Skin of body (tissue), 2 donors: ENCODE results near the gene TRMT1. TPM values are rescaled to one million over a fixed set of nuclear protein-coding genes. Genes with fewer than 3 reads are reported as not detected.

Experiments used
- DNase-seq: peaks from one replicate; lab custom pipeline; 2025; lab: John Stamatoyannopoulos, UW
- total RNA-seq: library from RNA; depleted of rRNA; stranded (reverse); fragments of >200 nt; gene quantifications from one replicate; pipeline ENCODE4 v1.2.3, GENCODE V29; 2014

The TRMT1 gene
- total RNA-seq, 1 donor from 2014 or later: 16.9 TPM

- DNase-seq: no peak
Measured at GRCh38 chr19:13072188-13072908, 44.2 kb downstream of the TRMT1 start.

GRCh38 chr19:13071444-13072187 lies 44.9 kb downstream of the TRMT1 start:
- DNase-seq: no peak

DNA sequence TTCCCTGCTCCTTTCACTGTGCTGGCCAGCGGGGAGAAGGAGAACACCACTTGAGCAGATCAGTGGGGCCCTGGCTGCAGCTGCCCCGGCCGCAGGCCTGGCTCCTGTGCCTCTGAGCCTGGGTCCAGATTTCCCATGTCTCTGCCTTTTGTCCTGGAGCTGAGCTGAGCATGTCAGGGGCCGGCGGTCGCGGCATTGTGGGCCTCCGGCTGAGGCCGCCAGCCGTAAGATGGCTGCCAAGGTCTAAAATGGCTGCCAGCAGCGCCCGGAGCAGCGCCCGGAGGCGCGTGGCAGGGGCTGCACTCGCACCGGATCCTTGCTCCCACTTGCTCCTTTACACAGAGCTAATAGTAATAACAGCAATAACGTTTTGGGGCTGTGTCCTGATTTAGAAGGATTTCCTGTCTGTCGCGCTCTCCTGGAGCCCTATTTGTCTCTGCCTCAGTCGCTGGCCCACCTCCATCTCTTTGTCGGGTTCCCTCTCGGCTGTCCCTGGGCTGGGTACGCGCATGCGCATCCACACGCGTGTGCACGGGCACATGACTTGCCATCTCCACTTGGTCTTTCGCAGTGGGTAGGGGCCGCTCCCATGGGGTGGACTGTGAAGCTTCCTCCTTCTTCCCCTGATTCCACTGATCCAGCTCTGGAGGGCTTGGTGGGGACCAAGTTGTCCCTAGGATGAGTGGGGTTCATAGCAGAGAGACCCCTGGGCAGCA lies 46.0 kb downstream of the TRMT1 start:
- no peak for DNase-seq

DNA sequence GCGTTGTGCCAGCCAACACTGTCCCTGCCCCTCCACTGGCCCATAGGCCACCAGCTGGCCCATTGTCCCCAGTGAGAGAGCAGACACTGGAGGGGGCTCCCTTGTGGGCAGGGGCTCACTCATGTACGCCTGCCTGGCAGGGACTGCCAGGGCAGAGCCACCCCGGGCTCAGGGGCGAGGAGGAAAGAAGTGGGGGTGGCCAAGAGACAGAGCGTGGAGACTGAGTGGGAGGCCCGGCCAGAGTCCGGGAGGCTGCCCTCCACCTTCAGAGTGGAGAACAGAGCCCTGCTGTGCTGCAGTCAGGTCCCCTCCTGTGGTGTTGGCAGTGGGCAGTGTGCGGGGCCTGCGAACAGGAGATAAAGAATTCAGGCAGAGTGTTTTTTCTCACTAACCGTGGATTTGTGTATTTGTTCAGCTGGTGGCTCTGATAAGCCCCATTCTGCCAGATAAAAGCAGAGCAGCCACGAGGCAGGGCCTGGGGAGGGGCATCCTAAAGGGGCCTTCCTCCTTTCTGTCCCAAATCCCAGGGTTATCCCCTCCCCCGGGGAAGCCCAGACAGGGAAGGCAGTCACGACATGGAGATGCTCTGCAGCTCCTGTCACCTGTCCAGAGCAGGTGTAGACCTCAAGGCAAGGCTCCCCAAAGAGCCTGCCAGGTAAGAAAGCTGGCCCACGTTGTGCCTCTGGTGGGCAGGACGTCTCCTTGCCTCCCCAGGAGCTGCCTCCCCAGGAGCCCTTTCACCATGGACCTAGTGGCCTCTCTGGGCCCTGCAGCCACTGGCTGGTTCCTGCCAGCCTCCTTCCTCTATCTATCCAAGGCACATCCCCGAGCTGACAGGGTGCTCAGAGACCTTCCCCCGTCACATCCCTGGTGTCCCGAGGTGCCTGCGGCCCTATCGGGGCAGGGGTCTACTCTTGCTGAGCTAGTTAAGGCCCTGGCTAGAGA lies 46.9 kb downstream of the TRMT1 start:
- DNase-seq: no peak

GRCh38 chr19:13068085-13068846 lies 48.3 kb downstream of the TRMT1 start:
- DNase-seq: no peak

DNA sequence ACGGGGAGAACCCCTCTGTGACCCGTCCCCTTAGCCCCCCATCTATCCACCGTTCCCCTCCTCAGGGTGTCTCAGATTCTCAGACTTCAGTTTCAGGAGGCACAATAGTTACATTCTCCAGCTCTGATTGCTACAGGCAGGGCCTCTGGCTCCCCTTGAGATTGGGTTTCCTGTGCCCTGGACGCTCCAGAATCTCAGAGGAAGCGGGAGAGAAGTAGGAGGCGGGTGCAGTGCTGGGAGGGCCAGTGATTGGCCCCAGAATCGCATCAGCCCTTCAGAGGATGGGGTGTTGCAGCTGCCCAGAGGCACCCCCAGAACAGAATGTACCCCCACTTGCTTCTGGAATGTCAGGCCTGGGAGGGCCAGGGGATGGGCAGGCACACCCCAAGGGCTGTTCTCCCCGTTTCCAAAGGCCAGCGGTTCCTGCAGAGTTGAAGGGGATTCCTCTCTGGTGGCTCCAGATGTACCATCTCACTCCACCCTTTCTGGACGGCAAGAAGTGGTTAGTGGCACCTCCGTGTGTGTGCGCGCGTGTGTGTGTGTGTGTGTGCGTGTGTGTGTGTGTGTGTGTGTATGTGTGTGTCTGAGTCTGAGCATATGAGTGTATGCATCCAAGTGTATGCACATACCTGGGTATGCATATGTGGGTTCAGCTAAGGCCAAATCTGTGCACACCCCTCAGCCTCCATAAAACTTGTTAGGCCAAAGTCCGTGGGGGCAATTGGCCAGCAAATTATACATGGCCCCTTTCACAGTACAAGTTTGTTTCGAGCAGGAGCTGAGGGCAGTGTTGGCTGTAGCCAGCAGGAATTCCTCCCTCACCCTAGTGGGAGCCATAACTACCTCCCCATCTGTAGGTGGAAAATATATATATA lies 49.4 kb downstream of the TRMT1 start:
- DNase-seq: no peak

DNA sequence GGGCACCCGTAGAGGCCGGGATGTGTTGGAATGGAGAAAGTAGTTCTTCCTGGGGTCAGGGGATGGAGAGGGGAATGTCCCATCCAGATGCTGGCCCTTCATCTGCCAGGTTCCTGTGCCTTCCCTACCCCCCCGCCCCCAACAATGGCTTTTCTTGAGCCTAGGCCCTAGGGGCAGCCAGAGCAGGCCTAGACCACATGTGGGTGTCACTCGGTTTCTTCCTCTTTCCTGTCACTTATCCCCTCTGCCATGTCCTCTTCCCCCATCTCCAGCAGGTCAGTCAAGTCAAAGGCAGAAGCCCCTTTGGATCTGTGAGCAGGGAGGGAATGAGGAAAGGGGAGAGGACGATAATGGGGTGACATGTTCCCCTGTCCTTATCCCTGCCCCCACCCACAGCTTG lies 50.3 kb downstream of the TRMT1 start:
- no peak for DNase-seq

DNA sequence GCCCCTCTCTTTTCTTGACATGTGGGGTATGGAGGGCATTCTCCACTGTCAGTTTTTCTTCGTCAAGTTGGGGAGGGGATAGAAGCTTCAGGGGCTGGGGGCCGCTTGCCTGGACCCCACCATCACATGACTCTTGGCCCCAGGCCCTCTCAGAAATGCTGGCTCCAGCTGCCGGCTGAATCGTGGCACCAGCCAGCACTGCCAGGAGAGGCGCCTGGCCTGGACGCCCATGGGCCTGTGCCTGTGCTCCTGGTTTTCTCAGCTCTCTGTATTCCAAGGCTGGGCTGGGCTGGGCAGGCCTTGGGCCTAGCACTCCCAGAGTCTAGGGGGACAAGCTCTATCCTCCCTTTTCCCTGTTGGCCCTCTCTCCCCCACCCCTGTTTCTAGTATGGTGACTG lies 52.4 kb downstream of the TRMT1 start:
- DNase-seq: no peak

DNA sequence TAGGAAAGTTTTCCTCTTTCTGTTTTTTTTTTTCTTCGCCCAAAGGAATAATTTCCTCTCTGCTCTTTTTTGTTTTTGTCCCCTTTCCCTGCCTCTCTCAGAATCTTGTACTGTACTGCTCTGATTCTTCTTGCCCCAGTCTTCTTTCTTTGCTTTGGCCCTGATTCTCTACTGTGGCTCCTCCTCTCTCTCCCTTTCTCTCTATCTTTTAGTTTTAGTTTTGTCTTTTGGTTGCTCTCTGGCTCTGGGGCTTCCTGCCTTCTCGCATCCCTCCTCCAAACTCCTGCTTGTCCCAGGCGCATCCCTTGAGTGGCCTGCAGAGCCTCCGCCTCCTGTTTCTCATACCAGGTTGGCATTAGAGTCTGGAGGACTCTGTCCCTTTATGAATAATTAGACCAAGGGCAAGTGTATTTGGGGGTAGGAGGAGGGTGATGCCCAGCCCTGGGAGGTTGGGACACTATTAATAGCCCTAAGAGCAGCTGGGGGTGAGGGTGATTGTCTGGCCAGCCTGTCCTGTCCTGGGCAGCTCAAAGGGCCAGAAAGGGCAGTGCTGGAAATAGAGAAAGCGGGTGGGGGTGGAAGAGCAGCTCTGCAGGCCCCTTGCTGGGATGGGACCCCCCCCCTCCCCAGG lies 53.0 kb downstream of the TRMT1 start:
- DNase-seq: no peak

- DNase-seq: no peak
Measured at GRCh38 chr19:13062317-13062716, 54.2 kb downstream of the TRMT1 start.

GRCh38 chr19:13060964-13061927 lies 55.3 kb downstream of the TRMT1 start:
- peak; percentile 79 for DNase-seq

DNA sequence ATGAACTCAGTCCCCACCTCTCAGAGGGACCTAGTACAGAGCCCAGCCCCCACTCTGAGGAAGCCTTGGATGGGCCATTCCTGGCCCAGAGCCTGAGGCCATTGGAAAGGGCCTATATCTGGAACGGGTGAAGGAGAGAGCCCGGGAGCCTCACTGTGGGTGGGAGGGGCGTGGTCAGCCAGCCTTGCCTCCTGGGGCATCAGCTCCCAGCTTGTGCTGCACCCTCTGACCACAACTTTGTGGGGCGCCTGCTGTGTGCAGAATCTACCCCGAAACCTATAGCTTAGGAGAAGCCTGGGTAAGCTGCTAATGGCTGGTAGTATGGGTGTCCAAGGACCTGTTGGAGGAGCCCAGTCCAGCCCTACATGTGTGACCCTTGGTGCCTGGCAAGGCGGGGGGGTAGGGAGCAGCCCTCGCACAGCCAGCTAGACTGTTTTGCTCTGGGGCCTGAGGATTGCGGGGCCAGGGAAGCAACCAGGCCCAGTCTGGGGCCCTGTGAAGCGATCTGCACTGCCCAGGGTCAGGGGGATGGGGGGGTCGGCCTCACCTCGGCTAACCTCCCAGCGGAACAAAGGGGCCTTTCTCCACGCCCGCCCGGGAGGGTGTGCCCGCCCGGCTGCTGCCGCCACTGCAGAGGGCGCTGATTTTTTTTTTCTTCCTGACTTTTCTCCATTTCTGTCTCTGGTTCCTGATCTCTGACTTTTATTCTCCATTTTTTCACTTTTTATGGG lies 56.1 kb downstream of the TRMT1 start:
- no peak for DNase-seq

DNA sequence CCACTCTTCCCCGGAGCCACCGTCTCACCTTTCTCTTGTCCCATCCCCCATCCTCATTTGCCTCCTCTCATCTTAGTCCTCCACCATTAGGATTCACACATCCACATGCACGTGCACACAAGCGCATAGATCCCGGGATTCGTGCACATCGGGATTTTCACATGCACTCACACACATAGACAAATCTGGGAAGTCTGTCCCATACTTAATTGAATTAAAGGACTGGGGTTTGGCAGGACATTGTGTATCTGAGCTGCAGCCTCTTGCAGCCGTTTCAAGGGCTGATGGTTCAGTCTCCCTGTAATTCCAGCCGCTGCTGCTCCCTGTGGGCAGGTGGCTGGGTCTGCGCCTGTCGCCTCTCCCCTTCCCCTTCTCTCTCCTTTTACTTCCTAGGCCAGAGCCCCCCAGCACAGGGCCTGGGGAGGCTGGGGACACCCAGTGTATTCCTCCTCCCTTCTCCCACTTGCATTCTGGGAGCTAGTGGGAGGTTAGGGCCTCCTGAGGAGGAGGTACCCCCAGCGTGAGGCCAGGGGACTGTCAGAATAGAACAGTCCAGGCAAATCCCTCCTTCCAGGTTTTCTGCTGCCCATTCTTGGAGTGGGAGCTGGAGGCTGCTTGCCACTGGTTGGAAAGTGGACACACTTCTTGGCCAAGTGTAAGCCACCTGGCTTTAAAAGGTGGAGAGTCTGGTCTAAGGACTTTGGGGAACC lies 57.4 kb downstream of the TRMT1 start:
- no peak for DNase-seq

- peak; percentile 54 for DNase-seq
Measured at GRCh38 chr19:13057744-13058143, 58.8 kb downstream of the TRMT1 start.

DNA sequence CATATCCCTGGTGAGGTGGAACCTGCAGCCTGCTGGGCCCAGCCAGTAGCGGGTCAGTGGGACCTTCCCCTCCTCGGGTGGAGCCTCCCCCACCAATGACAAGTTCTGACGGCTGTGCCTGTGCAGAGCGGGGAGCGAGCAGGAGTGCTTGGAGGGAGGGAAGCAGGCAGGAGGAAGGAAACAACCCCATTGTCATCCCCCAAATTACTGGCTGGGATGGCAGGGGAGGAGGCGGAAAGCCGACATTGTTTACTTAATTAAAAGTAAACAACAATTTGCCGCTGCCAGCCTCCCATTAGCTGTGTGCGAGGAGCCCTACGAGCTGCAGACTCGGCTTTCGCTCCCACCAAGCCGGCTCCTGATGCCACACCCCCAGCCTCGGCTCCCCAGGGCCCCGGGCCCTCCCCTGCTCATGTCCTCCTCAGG lies 59.4 kb downstream of the TRMT1 start:
- no peak for DNase-seq

GRCh38 chr19:13056052-13056660 lies 60.4 kb downstream of the TRMT1 start:
- no peak for DNase-seq
